Endothelial cell of umbilical vein (primary cell): Measurements from ENCODE around the gene LINGO4. TPM values are rescaled to one million over a fixed set of nuclear protein-coding genes. Genes with fewer than 3 reads are reported as not detected.

Experiments
- BruUV-seq: library from RNA; stranded (reverse); fragments of 400-500 nt; replicated peaks from 2 replicates; lab custom pipeline; 2021; lab: Mats Ljungman, UMichigan
- CTCF ChIA-PET: fragments of 300-600, 350-600 bp; sonication (Branson Sonifier 250); formaldehyde crosslinking; loops from one replicate; lab custom pipeline; 2021; ENCODE audit warnings: antibody characterized with exemption, inconsistent platforms; lab: Charles Lee
- POLR2A ChIA-PET: fragments of 300-600, 350-600 bp; sonication (Branson Sonifier 250); formaldehyde crosslinking; loops from one replicate; lab custom pipeline; 2021; ENCODE audit warnings: antibody characterized with exemption, inconsistent platforms; lab: Charles Lee
- DNase-seq: peaks from one replicate; pipeline ENCODE4 v3.0.0-alpha.2; 2011; ENCODE audit warnings: low read depth, low spot score
- FAIRE-seq: peaks from 2 replicates; lab custom pipeline; 2011; peaks lifted over from hg19 to GRCh38; lab: Jason Lieb, UNC
- H2AFZ ChIP-seq: 2 replicates; pipeline ENCODE4 v1.6.0; 2012; ENCODE audit warnings: low read depth, low read length, control low read depth, inconsistent platforms
- H3K27ac ChIP-seq: 2 replicates; pipeline ENCODE4 v1.5.1; 2011; ENCODE audit warnings: low read depth, mild to moderate bottlenecking, control low read depth, low read length, moderate library complexity; ENCODE audit not compliant: insufficient read depth
- H3K27me3 ChIP-seq, 2 experiments: 2 replicates each; pipeline versions ENCODE4 v1.6.0 to v1.6.1; 2011; ENCODE audit warnings: low read length in 2 of 2, mixed read lengths in 1 of 2; ENCODE audit not compliant: control insufficient read depth in 2 of 2, insufficient read depth in 2 of 2
- H3K36me3 ChIP-seq, 2 experiments: 2 replicates in 1 of 2; 3 replicates in 1 of 2; pipeline ENCODE4 v1.5.1; 2011; ENCODE audit warnings: low read length in 2 of 2, mild to moderate bottlenecking in 1 of 2, moderate library complexity in 1 of 2; ENCODE audit not compliant: control insufficient read depth in 2 of 2, insufficient read depth in 2 of 2; ENCODE audit errors: extremely low read depth in 1 of 2
- H3K4me1 ChIP-seq: 3 replicates; pipeline ENCODE4 v1.5.1; 2011; ENCODE audit warnings: mild to moderate bottlenecking, low read length; ENCODE audit not compliant: control insufficient read depth, insufficient read depth; ENCODE audit errors: extremely low read depth
- H3K4me2 ChIP-seq: 2 replicates; pipeline ENCODE4 v1.6.1; 2011; ENCODE audit warnings: low read length, control low read depth, mixed read lengths; ENCODE audit not compliant: insufficient read depth
- H3K4me3 ChIP-seq, 3 experiments: fragments of 200-600 bp in 1 of 3; sonication (generic), shearing (Covaris generic) in 1 of 3; replicated peaks in 1 of 3; 2 replicates each; pipeline ENCODE4 v1.5.1; 2011 to 2016; ENCODE audit warnings: control low read depth in 3 of 3, low read length in 3 of 3, mild to moderate bottlenecking in 2 of 3, inconsistent platforms in 1 of 3, low read depth in 1 of 3, moderate library complexity in 1 of 3; ENCODE audit not compliant: insufficient read depth in 1 of 3
- H3K79me2 ChIP-seq: 2 replicates; pipeline ENCODE4 v1.6.0; 2012; ENCODE audit warnings: low read length, inconsistent platforms; ENCODE audit not compliant: control insufficient read depth, insufficient read depth
- H3K9ac ChIP-seq: replicated peaks from 2 replicates; pipeline ENCODE3; 2011; ENCODE audit warnings: low read length, control low read depth; ENCODE audit not compliant: insufficient read depth; ENCODE audit errors: extremely low read depth
- H3K9me1 ChIP-seq: replicated peaks from 3 replicates; pipeline ENCODE4 v1.6.0; 2011; ENCODE audit warnings: mild to moderate bottlenecking, low read length; ENCODE audit not compliant: control insufficient read depth, insufficient read depth; ENCODE audit errors: extremely low read depth
- H3K9me3 ChIP-seq: replicated peaks from 2 replicates; pipeline ENCODE4 v1.5.1; 2012; ENCODE audit warnings: low read length, inconsistent platforms; ENCODE audit not compliant: control insufficient read depth, insufficient read depth
- H4K20me1 ChIP-seq: replicated peaks from 2 replicates; pipeline ENCODE3; 2011; ENCODE audit warnings: mild to moderate bottlenecking, low read length; ENCODE audit not compliant: control insufficient read depth, insufficient read depth; ENCODE audit errors: extremely low read depth
- EZH2 ChIP-seq: IDR thresholded peaks from 2 replicates; pipeline ENCODE4 v1.6.1; 2012; ENCODE audit warnings: borderline replicate concordance, low read depth, mild to moderate bottlenecking, moderate library complexity, low read length, inconsistent platforms; ENCODE audit not compliant: severe bottlenecking
- FOS ChIP-seq: IDR thresholded peaks from 2 replicates; pipeline ENCODE4 v1.6.1; 2011; ENCODE audit warnings: mild to moderate bottlenecking, low read length, moderate library complexity, borderline replicate concordance; ENCODE audit not compliant: insufficient read depth
- GATA2 ChIP-seq: IDR thresholded peaks from 2 replicates; pipeline ENCODE4 v1.7.0; 2011; ENCODE audit warnings: low read depth, mild to moderate bottlenecking, moderate library complexity, mixed read lengths, low read length; ENCODE audit not compliant: insufficient read length, insufficient read depth
- JUN ChIP-seq: IDR thresholded peaks from 2 replicates; pipeline ENCODE4 v1.6.1; 2011; ENCODE audit warnings: borderline replicate concordance, low read depth; ENCODE audit not compliant: insufficient read length, insufficient read depth
- MYC ChIP-seq: IDR thresholded peaks from one replicate; pipeline ENCODE4 v1.6.1; 2011; ENCODE audit warnings: mild to moderate bottlenecking, low read depth, low read length
- POLR2A ChIP-seq: IDR thresholded peaks from 2 replicates; pipeline ENCODE4 v1.6.1; 2012; ENCODE audit warnings: low read depth, mild to moderate bottlenecking, control low read depth, low read length
- POLR2AphosphoS5 ChIP-seq: IDR thresholded peaks from 2 replicates; pipeline ENCODE4 v1.6.1; 2012; ENCODE audit warnings: low read depth, mild to moderate bottlenecking, control low read depth, low read length, moderate library complexity; ENCODE audit not compliant: insufficient read depth
- dilution Hi-C: fragments of 300-500 bp; cut with MboI; formaldehyde crosslinking; loops from one replicate; pipeline ENCODE4 v1.15.0; 2019; ENCODE audit warnings: low sequenced_read_pairs; ENCODE audit not compliant: extremely low pct_ligation_motif_present
- intact Hi-C: fragments of 100-400 bp; cut with micrococcal nuclease; formaldehyde crosslinking; loops from one replicate; pipeline ENCODE4 v1.10.0; 2022
- polyA plus RNA-seq, 4 experiments: library from polyadenylated mRNA; depleted of rRNA in 3 of 4; stranded (reverse) in 3 of 4; unstranded in 1 of 4; fragments of >200 nt; gene quantifications; 2 replicates each; pipeline versions ENCODE4 v1.2.1 to v1.2.3, GENCODE V29; 2011 to 2012; ENCODE audit warnings: missing spikeins in 1 of 4
- total RNA-seq: library from RNA; stranded (reverse); gene quantifications from 2 replicates; pipeline ENCODE4 v1.2.3, GENCODE V29; 2021
- TF ChIP-seq, protein P1 (sequence below): IDR thresholded peaks from 2 replicates; pipeline ENCODE4 v1.6.1; 2011; ENCODE audit not compliant: insufficient read depth, insufficient read length
- TF ChIP-seq, protein P2 (sequence below), 2 donors: IDR thresholded peaks; 1 replicate in 1 of 2; 2 replicates in 1 of 2; pipeline ENCODE4 v1.5.1; 2011; ENCODE audit warnings: low read length in 2 of 2, mild to moderate bottlenecking in 2 of 2, moderate library complexity in 2 of 2, control low read depth in 1 of 2, inconsistent platforms in 1 of 2, low read depth in 1 of 2; ENCODE audit not compliant: insufficient read depth in 1 of 2; ENCODE audit errors: extremely low read depth in 1 of 2

The LINGO4 gene
- total and polyA plus RNA-seq, 2 donors (not counting 3 experiments of a cell fraction or from before 2014, with no cell fraction given): not detected

DNA sequence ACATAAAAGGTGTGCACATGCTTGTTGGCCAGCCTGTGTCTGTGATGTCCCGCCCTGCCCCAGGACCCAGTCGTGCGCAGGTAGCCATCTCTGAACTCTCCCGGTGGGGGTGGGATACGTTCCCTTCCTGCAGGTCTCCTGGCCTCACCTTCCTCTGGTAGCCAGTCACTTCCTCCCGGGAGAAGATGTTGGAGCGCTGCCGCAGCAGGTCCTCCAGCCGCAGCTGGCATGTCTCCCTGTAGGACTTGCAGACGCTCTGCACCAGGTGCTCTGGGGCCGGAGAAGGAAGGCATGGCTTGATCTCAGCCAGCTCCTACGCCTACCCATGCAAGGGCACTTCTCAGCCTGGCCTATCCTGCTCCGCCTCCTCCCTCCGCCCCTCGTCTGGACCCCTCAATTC is 9.2 kb upstream of the LINGO4 start:
- Histone ChIP-seq H3K27me3 (peaks cover 3 to 6% of the 10 kb centered on the region in 2 experiments), H3K9me1 (no peaks in the 10 kb centered on the region), H3K27ac (no peak overlapping the region), H3K36me3 (no peaks in the 10 kb centered on the region), H3K4me3 (no peak overlapping the region), H2AFZ (no peak overlapping the region), H3K79me2 (no peaks in the 10 kb centered on the region), H3K9ac (no peak overlapping the region), H3K9me3 (no peaks in the 10 kb centered on the region), H4K20me1 (no peaks in the 10 kb centered on the region), H3K4me2 (no peak overlapping the region), H3K4me1 (no peaks in the 10 kb centered on the region)
- ChIA-PET CTCF (no interaction called here), POLR2A (no interaction called here)
- no TSS peak for BruUV-seq
- TF ChIP-seq POLR2AphosphoS5 (no peak), POLR2A (no peak), FOS (no peak), EZH2 (no peak), GATA2 (no peak), JUN (no peak), MYC (no peak)
- TF ChIP-seq, protein P1, sequence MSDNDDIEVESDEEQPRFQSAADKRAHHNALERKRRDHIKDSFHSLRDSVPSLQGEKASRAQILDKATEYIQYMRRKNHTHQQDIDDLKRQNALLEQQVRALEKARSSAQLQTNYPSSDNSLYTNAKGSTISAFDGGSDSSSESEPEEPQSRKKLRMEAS: no peak
- TF ChIP-seq, protein P2, sequence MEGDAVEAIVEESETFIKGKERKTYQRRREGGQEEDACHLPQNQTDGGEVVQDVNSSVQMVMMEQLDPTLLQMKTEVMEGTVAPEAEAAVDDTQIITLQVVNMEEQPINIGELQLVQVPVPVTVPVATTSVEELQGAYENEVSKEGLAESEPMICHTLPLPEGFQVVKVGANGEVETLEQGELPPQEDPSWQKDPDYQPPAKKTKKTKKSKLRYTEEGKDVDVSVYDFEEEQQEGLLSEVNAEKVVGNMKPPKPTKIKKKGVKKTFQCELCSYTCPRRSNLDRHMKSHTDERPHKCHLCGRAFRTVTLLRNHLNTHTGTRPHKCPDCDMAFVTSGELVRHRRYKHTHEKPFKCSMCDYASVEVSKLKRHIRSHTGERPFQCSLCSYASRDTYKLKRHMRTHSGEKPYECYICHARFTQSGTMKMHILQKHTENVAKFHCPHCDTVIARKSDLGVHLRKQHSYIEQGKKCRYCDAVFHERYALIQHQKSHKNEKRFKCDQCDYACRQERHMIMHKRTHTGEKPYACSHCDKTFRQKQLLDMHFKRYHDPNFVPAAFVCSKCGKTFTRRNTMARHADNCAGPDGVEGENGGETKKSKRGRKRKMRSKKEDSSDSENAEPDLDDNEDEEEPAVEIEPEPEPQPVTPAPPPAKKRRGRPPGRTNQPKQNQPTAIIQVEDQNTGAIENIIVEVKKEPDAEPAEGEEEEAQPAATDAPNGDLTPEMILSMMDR (IDR thresholded peaks at IDR 0.05; ENCODE audit: extremely low read depth in 1 of 2, insufficient read depth in 1 of 2, low read depth in 1 of 2, low read length in 2 of 2): no peak
- dilution Hi-C loops: no loop called here
- no peak for FAIRE-seq
- intact Hi-C loops: no loop called here
- no peak for DNase-seq
